Activated CD8-positive, alpha-beta memory T cell treated with anti-CD3 and anti-CD28 coated beads for 1 hour (primary cell): ENCODE results near the gene SPDYE6.
"Not testable (repeated sequence)": the region's sequence is repeated elsewhere in the genome, so short reads cannot be mapped to it uniquely, and the experiment has no call there.

Experiments used
- DNase-seq, 2 donors: peaks; one replicate each; pipeline ENCODE4 v3.0.0-alpha.2; 2020; ENCODE audit warnings: low read depth in 1 of 2; ENCODE audit errors: extremely low read depth in 1 of 2

Gene SPDYE6

GRCh38 chr7:102356344-102356743 lies at the start of gene SPDYE6:
TSS of gene SPDYE6 (minus strand) at chr7:102356444. CDS start at chr7:102356023, 421 bp downstream.
- DNase-seq = not testable (repeated sequence)

GRCh38 chr7:102404862-102405188 lies 48.6 kb upstream of the SPDYE6 start:
- not testable (repeated sequence) for DNase-seq

DNA sequence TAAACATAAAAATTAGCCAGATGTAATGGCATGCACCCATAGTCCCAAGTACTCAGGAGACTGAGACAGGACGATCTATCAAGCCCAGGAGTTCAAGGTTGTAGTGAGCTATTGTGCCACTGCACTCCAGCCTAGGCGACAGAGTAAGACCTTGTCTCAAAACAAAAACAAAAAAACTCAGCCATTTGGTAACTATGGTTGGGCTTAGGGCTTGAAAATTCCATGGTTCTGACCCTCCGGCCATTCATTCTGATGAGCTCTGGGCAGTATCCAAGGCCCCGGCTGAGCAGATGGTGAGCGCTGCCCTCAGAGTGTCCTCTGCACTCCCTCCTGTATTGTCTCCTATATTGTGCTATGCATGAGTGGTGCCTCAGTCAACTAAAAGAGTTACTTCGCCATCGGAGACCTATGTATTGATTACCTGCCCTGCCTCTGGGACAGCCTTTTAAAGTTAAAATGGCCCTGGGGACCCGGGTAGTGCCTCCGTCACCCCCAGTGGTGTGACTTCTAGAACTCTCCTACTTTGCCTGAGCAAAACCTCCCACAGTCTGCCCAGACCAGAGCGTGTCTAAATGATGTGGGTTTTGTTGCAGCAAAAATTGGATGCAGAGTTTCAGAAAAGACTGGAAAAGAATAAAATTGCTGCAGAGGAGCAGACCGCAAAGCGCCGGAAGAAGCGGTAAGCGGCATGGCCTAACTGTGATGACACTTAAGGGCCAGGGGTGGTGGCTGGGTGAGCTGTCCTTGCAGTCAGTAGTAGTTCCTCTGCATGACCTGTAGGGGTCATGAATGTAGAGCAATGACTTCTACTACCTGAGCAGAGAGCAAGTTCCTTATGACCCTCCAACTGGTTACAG lies 48.0 kb upstream of the SPDYE6 start:
- DNase-seq = no peak

GRCh38 chr7:102403563-102403962 lies 47.3 kb upstream of the SPDYE6 start:
- no peak for DNase-seq

DNA sequence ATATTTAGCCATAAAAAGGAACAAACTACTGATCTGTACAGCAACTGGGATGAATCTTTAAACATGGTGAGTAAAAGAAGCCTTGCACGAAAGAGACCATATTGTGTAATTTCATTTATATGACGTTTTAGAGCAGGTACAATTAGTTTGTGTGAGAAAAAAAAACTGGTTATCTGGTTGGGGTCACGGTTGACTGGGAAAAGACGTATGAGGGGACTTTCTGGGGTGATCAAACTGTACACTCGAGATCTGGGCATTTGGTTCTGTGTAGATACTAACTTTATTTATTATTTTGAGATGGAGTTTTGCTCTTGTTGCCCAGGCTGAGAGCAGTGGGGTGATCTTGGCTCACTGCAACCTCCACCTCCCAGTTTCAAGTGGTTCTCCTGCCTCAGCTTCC lies 44.1 kb upstream of the SPDYE6 start:
- DNase-seq = no peak

- no peak for DNase-seq
Observed at GRCh38 chr7:102398543-102398942, 42.3 kb upstream of the SPDYE6 start.

DNA sequence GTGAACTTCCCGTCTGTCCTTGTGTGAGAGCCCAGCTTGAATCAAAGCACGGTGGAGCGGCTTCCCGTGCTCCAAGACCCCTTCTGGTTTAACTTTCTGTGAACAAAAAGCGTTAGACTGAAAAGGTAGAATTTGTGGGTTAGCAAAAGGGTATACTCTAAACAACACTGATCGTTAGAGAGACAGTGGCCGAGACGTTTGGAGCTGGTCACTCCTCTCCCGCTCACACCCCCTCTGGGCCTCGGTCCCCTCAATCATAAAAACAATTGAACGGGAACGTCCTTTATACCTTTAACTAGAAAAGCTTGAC lies 40.4 kb upstream of the SPDYE6 start:
- DNase-seq = no peak

DNA sequence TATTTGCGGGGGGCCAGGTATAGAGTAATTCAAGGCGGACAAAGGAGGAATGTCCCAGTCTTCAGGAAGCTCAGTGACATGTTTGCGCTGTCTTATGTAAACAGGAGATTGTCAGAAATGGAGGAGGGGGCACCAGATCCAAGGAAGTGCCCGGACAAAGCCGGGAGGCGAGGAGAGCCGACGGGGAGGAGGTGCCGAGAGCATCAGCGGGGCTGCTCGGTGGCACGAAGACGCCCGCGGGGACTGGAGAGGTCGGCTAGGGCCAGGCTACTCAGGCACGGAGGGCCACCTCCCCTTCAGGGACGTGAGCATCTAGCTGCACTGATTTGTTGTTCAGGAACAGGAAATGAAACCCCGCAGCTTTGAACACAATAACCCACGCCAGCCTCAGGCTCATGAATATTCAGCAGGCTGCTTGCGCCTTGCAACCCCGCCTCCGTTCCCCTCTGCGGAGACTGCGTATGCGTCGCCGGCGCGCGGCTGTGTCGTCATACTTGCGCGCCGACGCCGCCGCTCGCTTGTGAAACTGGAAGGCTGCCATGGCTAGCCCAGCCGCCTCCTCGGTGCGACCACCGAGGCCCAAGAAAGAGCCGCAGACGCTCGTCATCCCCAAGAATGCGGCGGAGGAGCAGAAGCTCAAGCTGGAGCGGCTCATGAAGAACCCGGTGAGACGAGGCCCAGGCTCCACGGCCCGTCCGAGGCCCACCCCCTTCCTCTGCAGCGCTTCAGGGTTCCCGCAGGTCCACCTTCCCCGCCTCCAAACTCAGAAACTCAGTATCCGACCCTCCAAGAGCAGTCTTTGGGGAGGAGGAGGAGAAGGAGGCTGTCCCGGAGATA lies 39.8 kb upstream of the SPDYE6 start, which contains the start of gene PRKRIP1:
Gene PRKRIP1 (plus strand): TSS at position 491 of the 837 bp plus-strand sequence. CDS start 49 bp downstream, at position 540.
- peak; percentile 62 to 70 for DNase-seq

GRCh38 chr7:102395592-102395872 lies 39.3 kb upstream of the SPDYE6 start:
- no peak for DNase-seq

DNA sequence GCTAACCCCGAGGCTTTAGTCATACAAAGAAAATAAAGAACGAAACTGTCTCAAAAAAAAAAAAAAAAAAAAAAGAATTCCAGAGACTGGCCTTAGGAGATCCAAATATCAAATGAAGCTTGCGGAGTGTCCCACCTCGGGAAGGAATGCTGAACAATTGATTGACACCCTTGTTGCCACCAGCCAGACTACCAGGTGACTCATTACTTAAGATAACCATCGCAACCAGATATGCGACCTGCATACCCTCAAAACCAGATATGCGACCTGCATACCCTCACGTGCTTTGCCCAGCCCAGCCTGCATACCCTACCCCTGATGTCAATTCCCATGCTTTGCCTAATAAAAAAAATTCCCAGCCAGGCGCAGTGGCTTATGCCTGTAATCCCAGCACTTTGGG lies 37.2 kb upstream of the SPDYE6 start:
- DNase-seq = no peak

GRCh38 chr7:102392330-102392729 lies 36.1 kb upstream of the SPDYE6 start:
- no peak for DNase-seq

- DNase-seq = peak; percentile 30 to 54
Observed at GRCh38 chr7:102390697-102391484, 34.6 kb upstream of the SPDYE6 start.

- no peak for DNase-seq
Observed at GRCh38 chr7:102389810-102390209, 33.6 kb upstream of the SPDYE6 start.

DNA sequence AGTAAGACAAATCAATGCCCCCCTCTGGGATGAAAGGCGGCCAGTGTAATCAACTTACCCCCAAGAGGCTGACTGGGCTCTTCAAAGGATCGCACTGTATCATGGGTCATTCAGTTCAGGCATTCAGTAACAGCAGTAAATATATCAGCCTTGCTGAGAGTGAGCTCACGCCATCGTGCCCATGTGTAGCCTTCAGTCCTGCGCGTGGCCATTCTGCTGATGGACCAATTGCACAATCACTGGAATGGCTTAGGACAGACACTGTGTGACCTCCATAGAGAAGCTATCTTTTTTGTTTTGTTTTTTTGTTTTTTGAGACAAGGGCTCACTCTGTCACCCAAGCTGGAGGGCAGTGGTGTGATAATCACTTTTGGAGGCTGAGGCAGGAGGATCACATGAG lies 30.8 kb upstream of the SPDYE6 start:
- no peak for DNase-seq

- not testable (repeated sequence) for DNase-seq
Observed at GRCh38 chr7:102381696-102382425, 25.6 kb upstream of the SPDYE6 start.

GRCh38 chr7:102380837-102381236 lies 24.6 kb upstream of the SPDYE6 start:
- DNase-seq = not testable (repeated sequence)

GRCh38 chr7:102376964-102377466 lies 20.8 kb upstream of the SPDYE6 start:
- DNase-seq = no peak

DNA sequence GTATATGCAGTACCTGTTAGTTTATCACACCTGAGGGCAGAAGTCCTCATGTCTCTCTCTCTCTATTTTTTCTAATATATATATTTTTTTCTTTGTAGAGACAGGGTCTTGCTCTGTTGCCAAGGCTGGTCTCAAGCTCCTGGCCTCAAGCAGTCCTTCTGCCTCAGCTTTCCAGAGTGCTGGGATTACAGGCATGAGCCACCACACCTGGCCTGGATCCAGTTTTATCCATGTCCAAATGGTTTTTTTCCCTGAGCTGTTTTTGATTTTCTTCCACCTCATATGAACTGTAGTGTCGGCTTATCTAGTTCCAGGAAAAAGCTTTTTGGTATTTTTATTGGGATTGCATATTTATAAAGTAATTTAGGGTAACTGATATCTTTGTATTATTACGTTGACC lies 16.6 kb upstream of the SPDYE6 start:
- not testable (repeated sequence) for DNase-seq

DNA sequence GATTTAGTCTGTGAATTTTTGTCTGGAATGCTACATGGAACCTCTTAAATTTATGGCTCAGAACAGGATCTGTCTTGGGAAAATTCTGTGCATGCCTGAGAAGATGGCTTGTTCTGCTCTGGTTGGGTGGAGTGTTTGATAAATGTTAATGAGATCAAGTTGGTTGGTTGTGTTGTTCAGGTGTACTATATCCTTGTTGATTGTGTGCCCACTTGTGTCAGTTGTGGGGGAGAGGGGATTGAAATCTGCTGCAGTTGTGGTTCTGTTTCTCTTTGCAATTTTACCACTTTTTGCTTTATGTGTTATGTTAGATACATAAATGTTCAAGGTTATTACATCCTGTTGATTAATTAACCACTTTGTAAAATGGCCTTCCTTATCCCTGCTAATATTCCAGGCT lies 13.8 kb upstream of the SPDYE6 start:
- DNase-seq = not testable (repeated sequence)

GRCh38 chr7:102365390-102365789 lies 9.1 kb upstream of the SPDYE6 start:
- not testable (repeated sequence) for DNase-seq
